ENCODE results near the gene CCDC9B.

DNA sequence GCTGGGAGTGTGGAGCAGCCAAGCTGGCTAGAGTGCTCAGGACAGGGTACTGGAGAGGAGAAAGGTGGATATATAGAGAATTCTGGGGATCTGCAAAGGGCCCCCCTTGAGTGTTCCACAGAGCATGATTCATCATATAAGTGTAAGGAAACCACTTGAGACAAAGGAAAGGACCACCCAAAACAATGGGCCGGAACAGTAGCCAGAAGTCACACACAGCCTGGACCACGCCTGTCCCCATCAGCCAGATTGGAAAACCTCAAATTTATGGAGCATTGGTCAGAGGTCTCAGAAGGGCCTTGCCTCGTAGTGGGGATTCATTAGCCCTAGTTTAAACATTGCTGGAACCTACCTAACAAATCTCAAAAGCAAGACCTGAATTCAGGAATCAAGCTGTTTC is 36.9 kb upstream of the CCDC9B start:
- no peak for TF ChIP-seq EZH2 (IDR thresholded peaks at IDR 0.05)
- TF ChIP-seq EZH2phosphoT487 (IDR thresholded peaks at IDR 0.05): no peak
